HG02973 (cell line): ENCODE measurements around the gene SPON1.
"Not testable (repeated sequence)": the region's sequence is repeated elsewhere in the genome, so short reads cannot be mapped to it uniquely, and the experiment has no call there.

Experiments used
- ATAC-seq: cut with Tn5 transposase; IDR thresholded peaks from one replicate; pipeline ENCODE4 v1.9.1; 2021; ENCODE audit warnings: moderate library complexity; ENCODE audit not compliant: unreplicated experiment

The SPON1 gene

DNA sequence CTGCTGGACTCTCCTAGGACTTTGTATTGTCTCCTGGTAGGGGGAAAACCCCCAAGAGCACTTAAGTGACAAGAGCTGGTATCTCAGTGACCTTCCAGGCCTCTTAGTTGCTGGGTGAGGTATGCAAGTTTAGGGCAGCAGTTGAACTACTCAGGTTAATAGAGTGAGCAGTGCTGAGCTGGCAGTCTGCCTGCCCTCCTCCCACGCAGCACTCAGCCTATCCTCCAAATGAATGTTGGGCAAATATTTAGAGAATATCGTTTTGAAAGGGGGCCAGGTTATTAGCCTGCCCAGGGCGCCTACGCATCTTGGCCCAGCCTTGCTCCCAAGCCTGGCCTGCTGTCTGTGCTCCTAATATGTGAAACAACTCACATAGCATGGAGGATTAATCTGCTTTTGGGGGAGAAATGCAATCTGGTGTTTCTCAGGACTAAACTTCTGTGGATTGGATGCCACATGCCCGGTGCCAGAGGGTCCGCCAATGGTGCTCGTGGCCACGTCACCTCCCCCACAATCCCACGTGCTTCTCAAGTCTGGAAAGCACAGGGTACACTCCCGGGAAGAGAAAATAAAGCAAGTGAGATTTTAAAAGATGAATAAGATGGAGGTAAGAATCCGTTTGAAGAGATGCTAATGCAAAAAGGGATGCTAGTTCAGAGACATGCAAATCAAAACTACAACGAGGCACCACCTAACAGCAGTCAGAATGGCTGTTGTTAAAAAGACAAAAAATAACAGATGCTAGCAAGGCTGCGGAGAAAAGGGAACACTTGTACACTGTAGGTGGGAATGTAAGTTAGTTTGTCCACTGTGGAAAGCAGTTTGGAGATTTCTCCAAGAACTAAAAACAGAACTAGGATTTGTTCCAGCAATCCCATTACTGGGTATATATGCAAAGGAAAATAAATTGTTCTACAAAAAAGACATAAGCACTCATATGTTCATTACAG lies 67.7 kb downstream of the SPON1 start:
- ATAC-seq, result no peak

DNA sequence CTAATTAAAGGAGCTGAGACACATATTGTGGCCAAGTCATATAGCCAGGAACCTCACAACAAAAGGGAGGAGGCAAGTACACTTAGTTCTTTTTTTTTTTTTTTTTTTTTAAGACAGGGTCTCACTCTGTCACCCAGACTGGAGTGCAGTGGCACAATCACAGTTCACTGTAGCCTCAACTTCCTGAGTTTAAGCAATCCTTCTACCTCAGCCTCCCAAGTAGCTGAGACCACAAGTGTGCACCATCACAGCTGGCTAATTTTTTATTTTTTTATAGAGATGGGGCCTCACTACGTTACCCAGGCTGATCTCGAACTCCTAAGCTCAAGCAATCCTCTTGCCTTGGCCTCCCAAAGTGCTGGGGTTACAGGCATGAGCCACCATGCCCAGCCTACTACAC lies 73.0 kb downstream of the SPON1 start:
- ATAC-seq, result not testable (repeated sequence)

DNA sequence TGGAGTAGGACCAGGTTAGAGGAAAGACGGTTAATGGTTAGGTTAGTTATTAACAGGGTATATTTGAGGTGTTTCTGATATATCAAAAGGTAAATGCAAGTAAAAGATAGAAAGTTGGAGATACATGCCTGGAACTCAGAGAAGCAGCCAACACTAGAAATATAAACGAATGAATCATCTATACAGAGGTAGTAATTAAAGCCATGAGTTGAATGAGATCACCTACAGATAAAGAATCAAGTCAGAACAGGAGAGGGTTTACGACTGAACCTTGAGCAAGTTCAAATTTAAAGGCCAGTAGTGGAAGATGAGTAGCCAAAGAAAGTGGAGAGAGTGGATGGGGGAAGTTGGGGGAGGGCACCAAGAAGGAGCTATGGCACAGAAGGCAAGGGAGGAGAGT lies 73.9 kb downstream of the SPON1 start:
- no peak for ATAC-seq

DNA sequence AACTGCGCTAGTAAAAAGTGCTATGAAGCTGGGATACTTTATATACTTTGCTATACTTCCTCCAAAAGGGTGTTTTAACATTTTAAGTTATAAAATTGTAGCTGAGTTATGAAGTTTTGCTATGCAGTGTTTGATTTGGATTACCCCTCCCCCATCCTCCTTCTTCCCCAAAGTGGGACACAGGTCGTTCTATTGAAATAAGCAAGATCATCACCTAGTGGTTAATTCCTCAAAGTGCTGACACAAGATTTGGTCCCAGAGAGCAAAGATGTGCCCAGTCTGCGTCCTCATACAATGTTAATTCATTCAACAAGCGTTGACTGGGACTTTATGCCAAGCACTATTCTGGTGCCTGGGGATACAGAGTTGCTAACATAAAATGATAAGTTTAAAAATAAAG lies 78.5 kb downstream of the SPON1 start:
- no peak for ATAC-seq

DNA sequence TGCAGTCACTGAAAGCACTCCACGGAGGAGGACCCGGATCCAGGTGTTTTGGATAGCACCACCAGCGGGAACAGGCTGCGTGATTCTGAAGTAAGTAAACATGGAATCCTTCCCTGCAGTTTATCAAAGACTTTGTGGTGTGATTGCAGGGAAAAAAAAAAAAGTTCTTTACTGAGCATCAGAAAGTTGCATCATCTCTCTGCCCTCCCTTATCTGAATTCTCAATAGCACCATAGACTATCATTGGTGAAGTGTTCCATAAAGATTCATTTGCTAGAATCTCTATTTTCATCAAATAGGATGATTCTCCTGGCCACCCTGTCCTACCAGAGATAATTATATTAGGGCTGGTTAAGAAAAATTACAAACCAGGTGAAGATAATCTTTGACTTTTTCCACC lies 79.0 kb downstream of the SPON1 start:
- no peak for ATAC-seq

DNA sequence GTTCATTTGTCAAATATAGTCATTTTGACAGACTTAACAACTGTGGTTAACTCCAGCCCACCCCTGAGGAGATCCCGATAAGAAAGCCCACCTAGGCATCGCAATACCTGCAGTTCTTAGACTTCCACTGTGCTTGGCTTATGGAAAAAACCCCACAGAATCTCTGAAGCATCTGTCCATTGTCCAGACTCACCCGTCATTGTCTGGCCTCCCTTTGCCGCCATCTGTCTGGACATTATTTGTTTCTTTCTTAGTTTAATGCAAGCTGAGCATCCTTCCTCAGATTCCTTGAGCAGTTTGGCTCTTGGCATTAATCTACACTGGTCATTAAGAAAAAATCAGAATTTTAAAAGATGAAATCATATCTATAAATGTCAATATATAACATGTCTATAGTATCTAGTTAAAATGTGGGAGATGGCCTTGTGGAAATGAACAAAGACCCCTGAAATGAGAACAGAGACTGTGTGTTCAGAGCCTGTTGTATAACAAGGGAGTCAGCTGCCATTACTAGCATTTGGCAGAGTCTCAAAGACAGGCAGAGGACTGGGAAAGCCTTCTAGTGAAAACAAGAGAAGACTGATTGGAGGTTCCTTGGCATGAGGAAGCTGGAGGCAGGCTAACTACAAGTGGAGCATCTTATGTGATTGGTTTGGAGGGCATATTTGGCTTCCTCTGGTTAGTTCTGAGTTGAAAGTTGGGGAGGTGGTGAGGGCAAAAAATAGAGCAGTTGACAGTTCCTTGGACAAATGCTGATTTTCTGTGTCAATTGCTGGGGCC lies 80.4 kb downstream of the SPON1 start:
- no peak for ATAC-seq

DNA sequence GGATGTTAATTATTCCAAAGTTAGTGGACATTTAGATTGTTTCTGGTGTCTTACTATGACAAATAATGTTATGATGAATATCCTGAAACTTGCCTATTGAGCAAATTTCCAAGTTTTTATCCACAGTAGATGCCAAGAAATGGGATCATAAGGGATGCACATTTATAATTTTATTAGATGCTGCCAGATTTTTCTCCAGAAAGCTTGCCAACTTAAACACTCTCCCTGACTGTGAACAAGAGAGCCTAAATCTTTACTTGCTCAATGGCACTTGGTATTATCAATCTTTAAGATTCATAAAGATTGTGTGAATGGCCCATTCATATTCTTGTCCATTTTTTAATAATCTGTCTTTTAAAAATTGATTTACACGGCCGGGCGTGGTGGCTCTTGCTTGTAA lies 82.4 kb downstream of the SPON1 start:
- ATAC-seq, result no peak

DNA sequence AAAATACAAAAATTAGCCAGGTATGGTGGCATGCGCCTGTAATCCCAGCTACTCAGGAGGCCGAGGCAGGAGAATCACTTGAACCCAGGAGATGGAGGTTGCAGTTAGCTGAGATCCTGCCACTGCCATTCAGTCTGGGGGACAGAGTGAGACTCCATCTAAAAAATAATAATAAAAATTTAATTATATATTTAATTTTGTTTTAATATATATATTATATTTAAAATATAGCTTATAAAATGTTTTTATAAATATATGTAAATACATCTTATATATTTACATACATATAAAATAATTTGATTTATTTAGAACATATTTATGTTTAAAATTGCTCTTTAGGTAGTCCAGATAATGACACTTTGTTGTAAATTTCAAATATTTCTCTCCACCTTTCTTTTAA lies 82.9 kb downstream of the SPON1 start:
- ATAC-seq, result no peak

DNA sequence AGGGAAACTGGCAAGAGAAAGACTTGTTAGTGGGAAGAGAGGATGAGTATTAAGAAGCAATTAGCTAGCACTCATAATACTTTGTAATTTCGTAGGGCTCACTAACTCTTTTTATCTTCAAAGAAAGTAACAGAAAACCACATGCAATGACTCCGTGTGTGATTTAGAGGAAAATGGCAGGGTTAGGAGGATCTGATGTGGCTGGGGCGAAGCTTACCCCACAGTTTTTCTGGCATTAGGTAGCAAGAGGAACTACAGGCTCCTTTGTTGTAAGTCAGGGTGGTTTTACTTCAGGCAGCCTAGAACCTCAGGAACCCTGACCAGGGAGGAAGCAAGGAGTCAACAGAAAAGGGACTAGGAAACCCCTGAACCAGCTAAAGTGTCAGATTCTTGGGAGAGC lies 89.7 kb downstream of the SPON1 start:
- no peak for ATAC-seq

DNA sequence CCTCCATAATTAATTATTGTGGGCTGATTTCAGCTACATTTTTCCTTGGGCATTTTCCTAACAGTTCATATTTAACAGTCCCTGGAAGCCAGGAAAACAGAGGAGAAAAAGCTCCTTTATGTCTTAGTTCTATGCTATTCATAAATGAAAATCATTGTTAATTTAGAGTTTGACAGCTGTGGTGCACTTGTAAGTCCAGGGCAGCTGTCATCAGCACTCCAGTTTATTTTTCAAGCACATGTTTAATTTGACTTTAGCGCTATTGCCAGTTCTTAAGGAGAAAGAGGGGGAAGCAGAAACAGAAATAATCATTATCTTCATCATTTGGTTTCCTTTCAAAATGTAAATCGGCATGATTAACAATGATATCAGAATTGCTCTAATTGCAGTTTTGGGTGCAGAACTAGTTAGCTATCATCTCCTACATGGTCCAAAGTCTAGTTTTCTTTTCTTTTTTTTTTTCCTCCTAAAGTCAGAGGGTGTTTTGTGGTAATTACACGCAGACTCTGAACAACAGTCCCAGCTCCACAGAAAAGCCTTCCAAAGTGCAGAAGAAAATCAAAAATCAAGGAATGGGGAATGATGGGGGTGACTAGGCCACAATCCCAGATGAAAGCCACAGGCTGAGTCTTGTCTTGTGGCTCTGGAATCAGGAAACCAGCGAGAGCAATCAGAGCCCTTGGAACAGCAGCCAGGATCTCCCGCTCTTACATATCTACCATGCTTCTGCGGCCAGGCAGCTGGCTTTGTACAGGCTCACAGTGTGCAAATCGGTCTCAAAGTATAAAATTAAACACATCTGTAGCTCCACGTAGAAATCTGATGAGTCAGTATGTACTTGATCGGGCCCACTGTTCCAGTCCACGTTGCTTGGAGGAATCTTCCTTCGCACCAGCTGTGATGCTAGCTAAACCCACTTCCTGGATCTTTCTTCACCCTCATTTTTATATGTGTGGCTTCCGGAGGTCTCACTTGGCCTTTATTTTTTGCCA lies 91.9 kb downstream of the SPON1 start:
- no peak for ATAC-seq

DNA sequence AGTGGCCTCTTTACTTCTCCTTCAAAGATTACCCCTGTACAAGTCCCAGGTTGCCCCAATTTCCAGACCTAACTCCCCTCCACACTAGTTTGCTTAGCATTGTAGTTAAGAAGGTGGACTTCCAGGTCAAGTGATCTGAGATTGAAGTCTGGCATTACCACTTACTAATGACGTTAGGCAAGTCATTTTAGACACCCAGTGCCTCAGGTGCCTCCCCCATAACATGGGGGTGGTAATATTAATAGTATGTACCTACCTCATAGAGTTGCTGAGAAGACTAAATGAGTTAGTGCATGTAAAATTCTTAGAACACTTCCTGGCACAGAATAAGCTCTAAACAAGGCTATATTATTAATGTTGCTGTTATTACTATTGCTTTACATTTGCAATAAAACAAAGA lies 93.4 kb downstream of the SPON1 start:
- no peak for ATAC-seq

DNA sequence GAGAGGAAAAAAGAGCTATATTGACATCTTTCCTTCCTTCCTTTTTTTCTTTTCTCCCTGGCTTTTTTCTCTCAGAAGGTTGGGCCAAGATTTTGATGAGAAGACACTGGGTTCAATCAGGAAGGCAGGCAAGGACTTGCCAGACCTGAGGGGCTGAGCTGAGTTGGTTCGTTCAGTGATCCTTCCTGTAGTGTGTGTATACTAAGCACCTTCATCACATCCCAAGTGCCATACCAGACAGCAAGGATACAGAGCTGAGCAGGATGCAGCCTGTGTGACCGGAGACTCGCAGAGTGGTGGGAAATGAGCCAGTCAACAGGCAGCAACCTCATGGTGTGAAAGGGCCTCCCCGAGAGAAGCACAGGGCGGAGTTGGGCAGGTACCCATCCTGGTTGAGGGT lies 95.5 kb downstream of the SPON1 start:
- no peak for ATAC-seq

DNA sequence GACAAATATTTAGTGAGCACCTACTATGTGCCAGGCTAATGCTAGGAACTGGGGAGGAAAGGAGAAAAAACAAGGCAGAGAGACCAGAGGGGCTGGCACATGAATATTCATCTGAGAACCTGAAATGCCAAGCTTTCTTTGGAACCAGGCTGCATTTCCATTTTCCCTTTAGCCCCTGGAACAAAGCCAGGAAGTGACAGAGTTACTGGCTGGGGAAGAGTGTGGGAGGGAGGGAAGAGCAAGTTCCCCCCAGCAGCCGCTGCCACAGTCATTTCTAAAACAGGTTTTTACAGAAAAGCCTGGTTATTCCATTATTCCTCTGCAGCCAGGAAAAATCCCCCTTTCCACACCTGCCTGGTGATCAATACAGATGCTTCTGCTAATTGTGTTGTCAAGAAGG lies 97.0 kb downstream of the SPON1 start:
- ATAC-seq, result no peak

DNA sequence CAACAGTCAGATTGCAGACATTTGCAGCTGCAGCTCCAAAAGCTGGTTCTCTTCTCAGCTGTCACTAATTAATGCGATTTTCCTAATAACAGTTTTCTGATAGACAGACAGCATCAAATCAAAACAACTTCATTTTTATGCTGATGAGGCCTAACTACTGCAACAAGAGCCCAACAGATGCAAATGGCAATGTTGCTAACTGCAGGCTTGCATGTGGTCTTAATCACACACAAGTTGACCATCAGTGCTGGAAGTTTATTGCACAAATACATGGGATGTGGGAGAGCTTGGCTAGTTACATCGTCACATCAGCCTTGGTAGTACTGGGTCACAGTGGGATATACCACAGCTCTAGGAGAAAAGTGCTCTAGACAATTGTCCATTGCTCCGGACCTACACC lies 99.2 kb downstream of the SPON1 start:
- ATAC-seq, result no peak

DNA sequence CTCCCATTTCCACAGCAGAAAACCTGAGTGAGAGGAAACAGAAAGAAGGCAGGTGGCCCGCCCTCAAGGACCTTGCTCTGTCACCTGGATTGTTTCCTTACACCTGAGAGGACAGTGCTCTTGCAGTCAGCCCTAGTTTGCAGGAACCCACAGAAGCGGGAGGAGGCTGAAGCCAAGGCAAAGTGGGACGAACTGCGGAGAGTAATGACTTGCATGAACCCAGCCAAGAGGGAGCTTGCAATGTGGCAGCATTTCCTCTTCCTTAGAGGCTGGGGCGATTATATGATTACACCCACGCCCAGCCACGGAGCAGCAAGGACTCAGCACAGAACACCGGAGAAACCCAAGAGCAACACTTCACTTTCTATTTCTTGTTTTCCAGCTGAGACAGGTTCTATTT lies 102.6 kb downstream of the SPON1 start:
- no peak for ATAC-seq

DNA sequence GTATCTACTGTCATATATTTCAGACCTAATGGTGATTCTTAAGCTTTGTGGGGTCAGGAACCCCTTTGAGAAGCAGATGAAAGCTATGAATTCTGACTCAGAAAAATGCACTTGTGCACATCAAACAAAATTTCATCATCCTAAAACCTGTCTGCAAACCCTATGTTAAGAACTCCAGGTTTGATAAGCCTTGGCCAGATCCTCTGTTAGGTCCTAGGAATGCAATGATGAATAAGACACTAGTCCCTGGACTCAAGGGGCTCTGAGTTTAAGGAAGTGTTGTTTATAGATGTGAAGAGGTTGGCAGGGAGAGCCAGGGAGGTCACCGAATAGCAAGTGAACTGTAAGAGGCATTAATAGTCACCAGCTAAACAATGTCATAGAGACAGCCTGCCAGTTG lies 103.2 kb downstream of the SPON1 start:
- no peak for ATAC-seq

DNA sequence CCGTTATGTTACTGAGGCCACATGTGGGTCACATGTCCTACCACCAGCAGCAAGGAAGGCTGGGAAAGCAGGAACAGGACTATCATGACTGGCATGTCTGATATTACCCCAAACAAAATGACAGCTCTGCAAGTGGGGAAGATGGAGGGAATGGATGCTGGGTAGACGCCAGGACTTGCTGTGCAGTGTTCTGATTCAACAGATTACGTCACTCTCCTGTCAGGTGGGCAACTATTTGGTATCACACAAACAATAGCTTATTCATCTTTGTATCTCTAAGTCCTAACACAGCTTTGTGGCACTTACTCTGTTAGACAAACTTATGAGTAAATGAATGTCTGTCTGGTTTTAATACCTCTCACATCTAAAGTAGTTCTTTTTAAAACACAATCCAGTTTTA lies 105.2 kb downstream of the SPON1 start:
- no peak for ATAC-seq

DNA sequence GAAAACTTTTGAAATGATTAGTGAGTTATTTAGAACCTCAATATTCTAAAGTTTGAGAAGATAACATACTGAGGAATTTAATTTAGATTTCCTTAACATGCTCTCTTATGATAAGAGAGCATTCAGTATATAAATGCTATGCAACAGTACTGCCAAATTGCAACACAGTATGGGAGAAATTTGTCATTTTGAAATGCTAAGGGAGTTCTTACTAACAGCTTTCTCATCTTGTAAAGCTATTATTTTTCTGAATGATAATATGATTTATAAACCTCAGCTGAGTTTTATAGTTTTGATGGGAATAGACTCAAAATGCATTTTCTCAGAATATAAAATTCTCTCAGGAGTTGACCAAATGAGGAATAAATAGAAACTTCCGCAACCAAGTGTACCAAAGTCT lies 108.4 kb downstream of the SPON1 start:
- no peak for ATAC-seq

DNA sequence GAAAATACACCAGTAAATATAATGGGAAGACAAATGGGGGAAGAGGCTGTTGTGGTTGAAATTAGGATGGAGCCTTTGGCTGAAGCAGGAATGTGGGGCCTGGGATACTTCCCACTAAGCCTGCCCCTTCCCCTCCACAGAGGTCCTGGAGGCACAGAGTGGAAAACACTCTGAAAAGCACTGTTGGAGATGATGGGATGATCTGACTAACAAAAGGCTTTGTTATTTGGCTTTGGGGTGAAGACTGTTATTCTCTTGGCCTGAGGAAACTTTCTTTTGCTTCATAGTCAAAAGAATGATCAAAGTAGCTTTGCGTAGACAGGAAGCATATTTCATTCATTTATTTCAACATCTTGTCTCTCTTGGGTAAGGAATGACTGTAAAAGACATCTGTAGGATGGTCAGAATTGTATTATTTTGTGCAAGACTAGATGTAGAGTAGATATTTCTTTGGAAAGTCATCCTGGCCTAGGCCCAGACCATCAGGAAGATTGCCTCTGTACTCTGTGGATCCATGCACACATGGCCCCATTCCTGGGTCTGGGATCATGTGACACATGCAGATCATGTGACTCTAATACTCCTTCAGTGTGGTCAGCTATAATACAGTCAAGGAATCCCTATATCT lies 111.4 kb downstream of the SPON1 start:
- ATAC-seq, result no peak
